Lung microvascular endothelial cell (primary cell): ENCODE measurements around the gene LIN37. TPM values are rescaled to one million over a fixed set of nuclear protein-coding genes. Genes with fewer than 3 reads are reported as not detected.
"Not testable (repeated sequence)": the region's sequence is repeated elsewhere in the genome, so short reads cannot be mapped to it uniquely, and the experiment has no call there.

Experiments
- DNase-seq, 2 donors: peaks; one replicate each; pipeline versions ENCODE4 v3.0.0 to v3.0.0-alpha.2; 2010; ENCODE audit warnings: low read depth in 2 of 2
- total RNA-seq: library from RNA; depleted of rRNA; stranded (reverse); fragments of >200 nt; gene quantifications from 2 replicates; pipeline ENCODE4 v1.2.1, GENCODE V29; 2014

The LIN37 gene
- total RNA-seq, 1 donor from 2014 or later: 5.0 TPM

DNA sequence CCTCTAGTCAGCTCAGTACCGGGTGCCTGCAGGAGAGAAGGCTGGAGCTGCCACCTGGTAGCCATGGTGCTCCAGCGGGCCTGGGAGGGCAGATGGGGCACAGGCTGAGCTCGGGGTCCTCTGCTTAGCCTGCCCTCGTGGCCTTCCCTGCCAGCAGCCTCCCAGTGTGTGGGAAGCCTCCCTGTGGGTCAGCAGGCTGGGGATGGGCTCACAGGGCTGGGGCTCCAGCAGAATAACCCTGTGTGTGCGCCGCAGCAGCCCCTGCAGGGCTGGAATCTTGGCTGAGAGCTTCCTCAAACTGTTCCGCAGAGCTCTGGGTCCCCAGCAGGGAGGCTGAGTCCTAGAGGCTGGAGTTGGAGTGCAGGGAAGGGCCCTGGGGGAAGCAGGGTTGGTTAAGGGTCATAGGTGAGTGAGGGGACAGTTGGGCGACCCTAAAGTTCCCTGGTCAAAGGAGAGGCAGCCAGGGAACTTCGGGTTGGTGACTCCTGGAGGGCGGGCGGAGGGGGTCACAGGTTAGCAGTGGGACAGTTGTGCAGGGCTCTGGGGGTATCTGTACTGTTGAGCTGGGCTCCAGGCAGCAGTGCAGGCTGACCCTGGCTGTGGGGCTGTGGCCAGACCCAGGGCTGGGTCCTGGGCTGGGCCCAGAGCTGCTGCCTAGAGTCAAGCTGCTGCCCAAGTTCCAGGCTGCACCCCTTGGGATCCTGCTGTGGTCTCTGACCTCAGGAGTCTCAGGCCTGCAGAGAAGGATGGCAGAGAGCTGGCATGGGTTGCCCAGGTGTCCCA, 41.0 kb downstream of the LIN37 start:
- DNase-seq: no peak

DNA sequence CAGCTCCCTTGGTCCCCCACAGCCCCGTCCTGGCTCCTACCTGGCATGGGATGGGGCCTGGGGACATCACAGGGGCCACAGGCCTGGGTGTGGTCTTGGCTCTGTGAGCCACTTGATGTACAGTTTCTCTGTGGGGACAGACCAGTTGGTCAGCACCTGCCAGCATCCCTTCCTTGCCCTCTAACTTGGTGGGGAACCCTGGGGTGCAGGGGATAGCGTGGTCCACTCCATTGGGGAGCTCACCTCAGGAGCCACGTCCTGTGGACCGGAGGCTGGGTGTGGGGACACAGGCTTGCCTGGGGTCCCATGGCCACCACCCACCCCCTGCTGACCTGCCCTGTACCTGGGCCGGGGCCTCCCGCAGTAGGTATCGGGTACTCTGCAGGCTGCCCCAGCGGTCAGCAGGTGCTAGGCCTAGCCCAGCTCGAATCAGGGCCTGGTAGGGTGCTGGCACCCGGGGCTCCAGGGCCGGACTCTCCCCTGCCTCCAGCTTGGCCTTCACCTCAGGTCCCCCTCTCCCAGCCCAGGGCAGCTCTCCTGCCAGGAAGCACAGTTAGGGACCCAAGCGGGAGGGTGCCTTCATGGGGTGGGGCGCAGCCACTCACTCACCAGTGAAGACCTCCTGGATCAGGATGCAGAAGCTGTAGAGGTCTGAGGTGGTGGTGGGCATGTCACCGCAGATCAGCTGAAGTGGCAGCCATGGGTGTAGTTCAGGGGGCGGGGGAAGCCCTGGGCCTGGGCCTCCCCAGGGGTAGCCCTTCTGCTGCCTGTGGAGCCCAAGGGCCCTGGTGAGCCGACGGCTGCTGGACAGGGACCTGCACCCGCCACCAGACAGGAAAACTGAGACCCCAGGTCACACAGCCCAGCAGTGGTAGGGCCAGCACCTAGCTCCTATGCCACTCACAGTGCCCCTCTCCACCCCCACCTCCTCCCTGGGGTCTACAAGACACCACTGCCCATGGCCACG, 41.9 kb downstream of the LIN37 start:
- no peak for DNase-seq

- DNase-seq: no peak
Observed at GRCh38 chr19:35790981-35791813, 42.8 kb downstream of the LIN37 start.

- no peak for DNase-seq
Observed at GRCh38 chr19:35791814-35792279, 43.5 kb downstream of the LIN37 start.

DNA sequence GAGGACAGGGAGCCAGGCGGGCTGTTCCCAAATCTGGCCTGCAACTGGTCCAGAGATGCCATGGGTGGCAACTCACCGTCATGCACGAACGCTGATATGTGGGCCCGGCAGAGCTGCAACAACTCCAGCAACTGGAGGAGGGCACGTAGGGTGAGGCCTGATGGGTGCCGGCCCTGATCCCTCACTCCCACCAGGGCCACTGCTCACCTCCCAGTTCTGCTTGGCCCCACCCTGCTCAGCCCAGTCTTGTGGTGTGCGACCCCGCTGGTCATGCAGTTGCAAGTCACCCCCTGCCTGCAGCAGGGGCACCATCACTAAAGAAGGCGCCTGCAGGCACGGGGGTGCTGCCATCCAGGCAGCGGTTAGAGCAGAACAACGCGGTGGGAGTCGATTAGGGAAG, 43.9 kb downstream of the LIN37 start:
- DNase-seq: no peak

DNA sequence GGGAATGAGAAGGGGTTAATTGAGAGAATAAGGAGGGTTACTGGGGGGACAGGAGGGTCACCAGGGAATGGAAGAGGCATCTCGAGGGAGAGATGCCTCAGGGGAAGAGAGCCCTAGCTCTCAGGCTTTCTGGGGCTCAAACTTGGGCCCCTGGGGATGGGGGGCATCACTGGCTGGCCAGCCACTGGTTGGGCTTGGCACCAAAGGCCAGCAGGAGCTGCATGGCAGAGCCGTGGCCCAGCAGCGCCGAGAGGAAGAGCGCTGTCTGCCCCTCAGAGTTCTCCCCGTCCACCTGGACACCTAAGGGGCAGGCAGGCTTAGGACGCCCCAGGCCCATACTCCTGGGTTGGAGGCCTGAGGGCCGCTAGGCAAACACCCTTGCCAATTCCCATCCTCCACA, 44.5 kb downstream of the LIN37 start:
- no peak for DNase-seq

GRCh38 chr19:35793381-35794165, 45.2 kb downstream of the LIN37 start:
- DNase-seq: no peak

DNA sequence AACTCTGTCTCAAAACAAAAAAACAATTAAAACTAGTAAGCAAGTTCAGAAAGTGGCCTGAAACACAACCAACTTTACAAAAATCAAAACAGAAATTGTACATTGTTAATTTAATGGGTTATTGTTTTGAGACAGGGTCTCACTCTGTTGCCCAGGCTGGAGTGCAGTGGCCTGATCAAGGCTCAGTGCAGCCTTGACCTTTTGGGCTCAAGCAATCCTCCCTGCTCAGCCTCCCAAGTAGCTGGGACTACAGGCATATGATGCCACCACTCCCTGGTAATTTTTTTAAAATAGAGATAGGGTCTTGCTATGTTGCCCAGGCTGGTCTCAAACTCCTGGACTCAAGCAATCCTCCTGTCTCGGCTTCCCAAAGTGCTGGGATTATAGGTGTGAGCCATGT, 47.2 kb downstream of the LIN37 start:
- DNase-seq: not testable (repeated sequence)

DNA sequence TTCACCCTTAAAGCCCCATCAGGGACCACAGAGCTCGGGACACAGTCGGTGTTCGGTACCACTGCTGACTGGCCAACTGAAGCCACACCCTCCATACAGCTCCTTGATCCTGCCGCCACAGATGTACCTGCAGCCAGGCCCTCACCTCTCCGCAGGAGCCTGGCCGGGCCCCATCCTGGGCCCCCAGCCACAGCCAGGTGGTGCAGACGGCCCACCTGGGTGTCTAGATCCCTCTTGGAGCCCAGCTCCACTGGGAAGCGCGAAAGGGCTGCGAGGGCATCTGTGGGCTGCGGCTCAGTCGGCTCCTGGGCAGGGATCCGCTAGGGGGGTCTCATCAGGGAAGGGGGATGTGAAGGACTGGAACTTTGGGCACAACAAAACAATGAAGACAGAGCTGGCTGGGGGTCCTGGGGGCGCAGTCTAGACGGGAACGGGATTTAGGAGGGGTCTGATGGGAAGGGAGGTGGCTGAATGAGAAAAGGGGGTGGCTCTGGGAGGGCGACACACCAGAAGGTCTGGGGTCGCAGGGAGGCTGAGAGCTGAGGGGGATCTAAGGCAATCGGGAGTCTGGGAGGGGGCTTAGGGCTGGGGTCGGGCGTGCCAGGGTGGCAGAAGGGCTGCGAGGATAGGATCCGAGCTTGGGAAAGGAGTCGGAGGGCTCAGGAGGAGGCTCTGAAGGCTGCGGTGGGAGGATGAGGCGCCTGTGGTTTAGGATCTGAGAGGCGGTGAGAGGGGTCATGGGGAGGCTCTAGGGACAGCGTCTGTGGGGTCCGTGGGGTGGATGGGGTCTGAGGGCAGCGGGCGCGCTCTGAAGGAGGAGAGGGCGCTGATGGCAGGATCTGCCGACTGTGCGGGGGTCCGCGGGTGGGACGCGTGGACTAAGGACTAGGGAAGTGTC, 48.5 kb downstream of the LIN37 start:
- DNase-seq: no peak

GRCh38 chr19:35797663-35798062, 49.3 kb downstream of the LIN37 start:
- no peak for DNase-seq

- no peak for DNase-seq
Observed at GRCh38 chr19:35801828-35802227, 53.5 kb downstream of the LIN37 start.

Other genes starting within 250 kb of the LIN37 start
- gene DMKN, start 234.9 kb upstream of the LIN37 start, total RNA-seq: not detected in 2 replicates
- not detected in 2 replicates for gene SBSN, start 220.3 kb upstream of the LIN37 start, total RNA-seq
- gene GAPDHS, start 215.1 kb upstream of the LIN37 start, total RNA-seq: not detected in 2 replicates
- 51.4 and 75.2 TPM in 2 replicates for gene TMEM147, start 202.9 kb upstream of the LIN37 start, total RNA-seq
- not detected in 2 replicates for gene ATP4A, start 184.9 kb upstream of the LIN37 start, total RNA-seq
- gene PMIS2, start 162.4 kb upstream of the LIN37 start, total RNA-seq: not detected in 2 replicates
- gene HAUS5, start 135.8 kb upstream of the LIN37 start, total RNA-seq: 3.4 and 3.9 TPM in 2 replicates
- 22.2 and 25.6 TPM in 2 replicates for gene RBM42, start 119.5 kb upstream of the LIN37 start, total RNA-seq
- 0.20 and 0.44 TPM in 2 replicates for gene ETV2, start 106.8 kb upstream of the LIN37 start, total RNA-seq
- gene COX6B1, start 100.3 kb upstream of the LIN37 start, total RNA-seq: 287 and 398 TPM in 2 replicates
- gene UPK1A, start 82.1 kb upstream of the LIN37 start, total RNA-seq: not detected in 2 replicates
- not detected in 2 replicates for gene ZBTB32, start 44.0 kb upstream of the LIN37 start, total RNA-seq
- 3.1 and 4.0 TPM in 2 replicates for gene KMT2B, start 30.6 kb upstream of the LIN37 start, total RNA-seq
- 0.20 and 1.1 TPM in 2 replicates for gene IGFLR1, start 6.1 kb upstream of the LIN37 start, total RNA-seq
- gene U2AF1L4, start 3.2 kb upstream of the LIN37 start, total RNA-seq: 1.1 and 4.0 TPM in 2 replicates
- gene PSENEN, start 2.9 kb upstream of the LIN37 start, total RNA-seq: 16.5 and 16.6 TPM in 2 replicates
- gene HSPB6, start 8.5 kb downstream of the LIN37 start, total RNA-seq: 0.20 and 0.22 TPM in 2 replicates
- gene PROSER3, start 9.6 kb downstream of the LIN37 start, total RNA-seq: 1.3 and 1.4 TPM in 2 replicates
- gene ARHGAP33, start 27.0 kb downstream of the LIN37 start, total RNA-seq: 0.44 and 1.2 TPM in 2 replicates
- gene PRODH2, start 64.3 kb downstream of the LIN37 start, total RNA-seq: not detected in 2 replicates
- gene NPHS1, start 103.9 kb downstream of the LIN37 start, total RNA-seq: not detected in 2 replicates
- not detected in 2 replicates for gene KIRREL2, start 108.3 kb downstream of the LIN37 start, total RNA-seq
- 1.2 and 2.2 TPM in 2 replicates for gene APLP1, start 120.0 kb downstream of the LIN37 start, total RNA-seq
- gene NFKBID, start 152.0 kb downstream of the LIN37 start, total RNA-seq: 1.3 and 3.8 TPM in 2 replicates
- 0.22 and 0.40 TPM in 2 replicates for gene HCST, start 154.0 kb downstream of the LIN37 start, total RNA-seq
- gene TYROBP, start 159.7 kb downstream of the LIN37 start, total RNA-seq: not detected in 2 replicates
- gene LRFN3, start 187.8 kb downstream of the LIN37 start, total RNA-seq: 1.3 and 2.0 TPM in 2 replicates
- gene SDHAF1, start 246.6 kb downstream of the LIN37 start, total RNA-seq: 8.7 and 10.7 TPM in 2 replicates